Type B pancreatic cell (in vitro differentiated cells): ENCODE measurements around the gene DOK5. TPM values are rescaled to one million over a fixed set of nuclear protein-coding genes. Genes with fewer than 3 reads are reported as not detected.

Experiments used
- DNase-seq: peaks from one replicate; pipeline ENCODE4 v3.0.0; 2021; ENCODE audit warnings: mixed read lengths; ENCODE audit not compliant: unreplicated experiment; ENCODE audit errors: extremely low spot score
- H3K27ac Mint-ChIP-seq: 2 replicates; pipeline ENCODE4 v1.8.0; 2021; ENCODE audit warnings: mild to moderate bottlenecking, mixed read lengths
- H3K27me3 Mint-ChIP-seq: 2 replicates; pipeline ENCODE4 v1.8.0; 2021; ENCODE audit warnings: mixed read lengths
- H3K36me3 Mint-ChIP-seq: 2 replicates; pipeline ENCODE4 v1.8.0; 2021; ENCODE audit warnings: mixed read lengths
- H3K4me1 Mint-ChIP-seq: one replicate; pipeline ENCODE4 v1.8.0; 2021; ENCODE audit warnings: mixed read lengths; ENCODE audit not compliant: unreplicated experiment
- H3K4me3 Mint-ChIP-seq: 2 replicates; pipeline ENCODE4 v1.8.0; 2021; ENCODE audit warnings: mild to moderate bottlenecking, mixed read lengths
- H3K9me3 Mint-ChIP-seq: 2 replicates; pipeline ENCODE4 v1.8.0; 2021; ENCODE audit warnings: mixed read lengths
- total RNA-seq: library from RNA; stranded (reverse); gene quantifications from 2 replicates; pipeline ENCODE4 v1.2.1, GENCODE V29; 2021; ENCODE audit warnings: low replicate concordance
- TF ChIP-seq, protein P1 (sequence below): fragments of 200-600 bp; sonication (generic); conservative IDR thresholded peaks from 2 replicates; pipeline ENCODE4 v1.5.0; 2021; ENCODE audit warnings: antibody characterized with exemption, mild to moderate bottlenecking

Gene DOK5
- total RNA-seq, 1 donor from 2014 or later = 26.9 TPM

DNA sequence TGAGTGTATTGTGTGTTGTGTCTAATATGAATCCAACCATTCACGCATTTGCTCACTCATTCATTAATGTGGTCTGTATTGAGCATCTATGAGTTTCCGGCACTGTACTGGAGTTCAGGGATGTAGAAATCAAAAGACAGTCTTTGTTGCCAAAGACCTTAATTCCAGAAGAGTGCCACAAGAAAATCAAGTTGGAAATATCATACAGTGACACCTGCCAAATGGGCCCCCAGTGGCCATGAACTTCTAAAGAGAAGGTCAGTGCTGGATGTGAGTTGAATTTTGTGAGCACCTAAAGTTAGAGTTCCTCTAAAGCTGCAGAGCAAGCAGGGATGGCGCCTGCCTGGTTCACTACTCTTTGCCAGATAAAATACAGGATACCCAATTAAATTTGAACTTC is 175.9 kb downstream of the DOK5 start:
- no peaks in the 10 kb centered on the region for H3K9me3 Mint-ChIP-seq
- H3K4me1 Mint-ChIP-seq = peaks cover 10% of the 10 kb centered on the region
- H3K27ac Mint-ChIP-seq = no peak overlapping the region
- TF ChIP-seq, protein P1, sequence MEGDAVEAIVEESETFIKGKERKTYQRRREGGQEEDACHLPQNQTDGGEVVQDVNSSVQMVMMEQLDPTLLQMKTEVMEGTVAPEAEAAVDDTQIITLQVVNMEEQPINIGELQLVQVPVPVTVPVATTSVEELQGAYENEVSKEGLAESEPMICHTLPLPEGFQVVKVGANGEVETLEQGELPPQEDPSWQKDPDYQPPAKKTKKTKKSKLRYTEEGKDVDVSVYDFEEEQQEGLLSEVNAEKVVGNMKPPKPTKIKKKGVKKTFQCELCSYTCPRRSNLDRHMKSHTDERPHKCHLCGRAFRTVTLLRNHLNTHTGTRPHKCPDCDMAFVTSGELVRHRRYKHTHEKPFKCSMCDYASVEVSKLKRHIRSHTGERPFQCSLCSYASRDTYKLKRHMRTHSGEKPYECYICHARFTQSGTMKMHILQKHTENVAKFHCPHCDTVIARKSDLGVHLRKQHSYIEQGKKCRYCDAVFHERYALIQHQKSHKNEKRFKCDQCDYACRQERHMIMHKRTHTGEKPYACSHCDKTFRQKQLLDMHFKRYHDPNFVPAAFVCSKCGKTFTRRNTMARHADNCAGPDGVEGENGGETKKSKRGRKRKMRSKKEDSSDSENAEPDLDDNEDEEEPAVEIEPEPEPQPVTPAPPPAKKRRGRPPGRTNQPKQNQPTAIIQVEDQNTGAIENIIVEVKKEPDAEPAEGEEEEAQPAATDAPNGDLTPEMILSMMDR = no peak
- no peak for DNase-seq
- H3K36me3 Mint-ChIP-seq = no peaks in the 10 kb centered on the region
- peaks cover 11% of the 10 kb centered on the region for H3K27me3 Mint-ChIP-seq
- H3K4me3 Mint-ChIP-seq = no peak overlapping the region

DNA sequence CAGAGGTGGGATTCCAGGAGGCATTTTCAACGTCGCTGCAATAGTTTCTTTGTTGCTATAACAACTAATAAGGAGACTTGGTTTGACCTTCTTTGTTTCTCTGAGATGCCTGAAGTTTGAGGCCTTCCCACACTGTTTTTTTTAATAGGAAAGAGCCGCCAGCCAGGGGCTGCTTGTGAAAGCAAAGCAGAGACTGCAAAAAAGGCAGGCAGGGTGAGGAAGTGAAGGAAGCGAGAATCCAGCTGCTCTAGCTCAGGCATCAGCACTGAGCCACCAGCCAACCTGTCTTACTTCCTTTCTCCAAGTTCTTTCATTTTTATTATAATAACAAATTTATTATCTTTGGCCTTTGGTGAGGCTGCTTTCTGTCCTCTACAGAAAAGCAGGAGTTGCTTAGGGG is 179.1 kb downstream of the DOK5 start:
- TF ChIP-seq, protein P1 = no peak
- Mint-ChIP-seq H3K9me3 (peaks cover 4% of the 10 kb centered on the region), H3K4me3 (no peak overlapping the region), H3K27me3 (peaks cover 2% of the 10 kb centered on the region), H3K27ac (no peak overlapping the region), H3K4me1 (peaks cover 8% of the 10 kb centered on the region), H3K36me3 (no peaks in the 10 kb centered on the region)
- DNase-seq = no peak

DNA sequence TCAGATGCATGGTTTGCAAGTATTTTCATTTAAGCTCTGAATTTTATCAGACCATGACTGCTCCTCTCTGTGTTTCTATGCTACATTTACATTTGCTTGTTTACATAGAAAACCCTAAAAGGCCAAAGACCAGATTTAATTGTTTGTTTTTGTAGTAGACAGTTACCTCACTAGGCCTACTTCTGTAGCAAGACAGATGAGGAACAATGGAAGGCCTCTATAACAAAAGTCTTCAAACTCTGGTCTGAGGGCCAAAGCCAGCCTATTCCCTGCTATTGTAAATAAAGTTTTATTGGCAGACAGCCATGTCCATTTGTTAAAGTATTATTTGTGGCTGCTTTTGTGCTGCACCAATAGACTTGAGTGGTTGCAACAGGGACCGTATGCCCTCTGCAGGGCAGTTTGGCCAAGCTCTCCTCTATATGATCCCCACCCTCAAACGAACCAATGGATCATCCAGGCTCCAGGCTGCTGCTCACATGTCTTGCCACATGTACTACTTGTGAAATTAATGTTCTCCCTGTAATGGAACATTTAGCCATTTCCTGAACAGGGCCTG is 182.0 kb downstream of the DOK5 start:
- Mint-ChIP-seq H3K4me1 (peaks cover 17% of the 10 kb centered on the region), H3K27ac (no peak overlapping the region), H3K4me3 (no peak overlapping the region), H3K36me3 (no peaks in the 10 kb centered on the region), H3K27me3 (peaks cover 3% of the 10 kb centered on the region), H3K9me3 (peaks cover 4% of the 10 kb centered on the region)
- no peak for DNase-seq
- TF ChIP-seq, protein P1 = no peak

DNA sequence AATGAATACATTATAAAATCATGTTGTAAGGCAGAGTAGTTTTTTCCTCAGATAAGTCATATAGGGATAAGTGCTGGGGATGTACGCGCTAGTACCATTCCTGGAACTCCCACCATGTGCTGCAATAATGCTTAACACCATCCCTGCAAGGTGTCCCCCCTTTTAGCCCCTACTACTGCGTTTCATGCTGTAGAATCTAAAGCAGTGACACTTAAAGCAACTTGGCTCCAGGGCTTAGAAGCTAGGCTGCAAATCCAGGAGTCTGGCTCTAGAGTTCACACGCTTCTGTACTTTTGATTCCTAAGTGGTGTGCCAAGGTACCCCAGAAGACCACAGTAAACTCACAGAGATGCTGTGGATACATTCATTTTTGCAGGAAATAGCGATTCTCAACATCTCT is 183.1 kb downstream of the DOK5 start:
- Mint-ChIP-seq H3K36me3 (no peaks in the 10 kb centered on the region), H3K9me3 (peaks cover 4% of the 10 kb centered on the region), H3K4me1 (peaks cover 27% of the 10 kb centered on the region), H3K4me3 (no peak overlapping the region), H3K27me3 (peaks cover 3% of the 10 kb centered on the region), H3K27ac (no peak overlapping the region)
- TF ChIP-seq, protein P1 = no peak
- no peak for DNase-seq

DNA sequence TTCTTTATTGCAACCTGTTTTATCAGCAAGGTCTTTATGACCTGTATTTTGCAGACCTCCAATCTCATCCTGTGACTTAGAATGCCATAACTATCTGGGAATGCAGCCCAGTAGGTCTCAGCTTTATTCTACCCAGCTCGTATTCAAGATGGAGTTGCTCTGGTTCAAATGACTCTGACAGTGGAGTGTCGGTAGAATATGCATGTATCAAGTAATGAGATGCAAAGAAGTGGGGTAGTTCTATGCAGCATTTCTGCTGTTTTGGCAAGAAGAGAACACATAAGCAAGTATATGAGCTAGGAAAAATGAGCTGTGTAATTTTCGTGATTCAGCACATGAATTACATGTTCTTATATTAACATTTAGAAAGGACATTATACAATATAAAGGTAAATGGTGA is 185.9 kb downstream of the DOK5 start:
- peaks cover 11% of the 10 kb centered on the region for H3K9me3 Mint-ChIP-seq
- TF ChIP-seq, protein P1 = no peak
- H3K27ac Mint-ChIP-seq = no peak overlapping the region
- no peaks in the 10 kb centered on the region for H3K36me3 Mint-ChIP-seq
- peaks cover 3% of the 10 kb centered on the region for H3K27me3 Mint-ChIP-seq
- no peak overlapping the region for H3K4me3 Mint-ChIP-seq
- peaks cover 35% of the 10 kb centered on the region for H3K4me1 Mint-ChIP-seq
- no peak for DNase-seq
